ENCODE results near the gene SHROOM3. TPM values are rescaled to one million over a fixed set of nuclear protein-coding genes. Genes with fewer than 3 reads are reported as not detected.
"Not testable (repeated sequence)": the region's sequence is repeated elsewhere in the genome, so short reads cannot be mapped to it uniquely, and the experiment has no call there.

SHROOM3 gene
- total RNA-seq, 1 donor, result 18.0 TPM

DNA sequence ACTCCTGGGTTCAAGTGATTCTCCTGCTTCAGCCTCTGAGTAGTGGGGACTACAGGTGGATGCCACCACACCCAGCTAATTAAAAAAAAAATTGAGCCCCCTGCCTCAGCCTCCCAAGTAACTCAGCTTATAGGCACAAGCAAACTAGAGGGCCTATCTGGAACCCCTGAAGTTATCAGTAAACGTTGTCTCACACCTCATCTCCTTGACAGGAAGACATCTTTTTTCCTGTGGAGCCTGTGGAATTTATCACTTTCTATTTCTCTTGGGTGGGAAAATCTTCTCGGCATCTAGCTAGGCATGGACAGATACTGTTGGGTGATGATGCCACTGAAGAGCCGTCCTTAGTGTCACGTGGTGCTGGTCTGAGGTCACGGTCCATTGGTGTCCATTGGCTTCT, 291.6 kb downstream of the SHROOM3 start:
- H3K4me3 ChIP-seq (ENCODE audit: low read depth, low read length), result no peak overlapping the region
- no peak for DNase-seq (ENCODE audit: low read depth)
- TF ChIP-seq, protein P1, sequence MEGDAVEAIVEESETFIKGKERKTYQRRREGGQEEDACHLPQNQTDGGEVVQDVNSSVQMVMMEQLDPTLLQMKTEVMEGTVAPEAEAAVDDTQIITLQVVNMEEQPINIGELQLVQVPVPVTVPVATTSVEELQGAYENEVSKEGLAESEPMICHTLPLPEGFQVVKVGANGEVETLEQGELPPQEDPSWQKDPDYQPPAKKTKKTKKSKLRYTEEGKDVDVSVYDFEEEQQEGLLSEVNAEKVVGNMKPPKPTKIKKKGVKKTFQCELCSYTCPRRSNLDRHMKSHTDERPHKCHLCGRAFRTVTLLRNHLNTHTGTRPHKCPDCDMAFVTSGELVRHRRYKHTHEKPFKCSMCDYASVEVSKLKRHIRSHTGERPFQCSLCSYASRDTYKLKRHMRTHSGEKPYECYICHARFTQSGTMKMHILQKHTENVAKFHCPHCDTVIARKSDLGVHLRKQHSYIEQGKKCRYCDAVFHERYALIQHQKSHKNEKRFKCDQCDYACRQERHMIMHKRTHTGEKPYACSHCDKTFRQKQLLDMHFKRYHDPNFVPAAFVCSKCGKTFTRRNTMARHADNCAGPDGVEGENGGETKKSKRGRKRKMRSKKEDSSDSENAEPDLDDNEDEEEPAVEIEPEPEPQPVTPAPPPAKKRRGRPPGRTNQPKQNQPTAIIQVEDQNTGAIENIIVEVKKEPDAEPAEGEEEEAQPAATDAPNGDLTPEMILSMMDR (IDR thresholded peaks at IDR 0.05; ENCODE audit: insufficient read depth, low read length), result no peak

DNA sequence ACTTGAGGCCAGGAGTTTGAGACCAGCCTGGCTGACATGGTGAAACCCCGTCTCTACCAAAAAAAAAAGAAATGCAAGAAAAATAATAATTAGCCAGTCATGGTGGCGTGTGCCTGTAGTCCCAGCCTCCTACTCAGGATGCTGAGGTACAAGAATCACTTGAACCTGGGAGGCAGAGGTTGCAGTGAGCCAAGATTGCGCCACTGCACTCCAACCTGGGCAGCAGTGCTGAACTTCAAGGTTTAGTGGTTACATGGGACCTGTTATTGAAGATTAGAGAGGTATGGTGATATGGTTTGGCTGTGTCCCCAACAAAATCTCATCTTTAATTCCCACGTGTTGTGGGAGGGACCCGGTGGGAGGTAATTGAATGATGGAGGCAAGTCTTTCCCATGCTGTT, 292.9 kb downstream of the SHROOM3 start:
- DNase-seq (ENCODE audit: low read depth); H3K4me3 ChIP-seq (ENCODE audit: low read depth, low read length): not testable (repeated sequence)

DNA sequence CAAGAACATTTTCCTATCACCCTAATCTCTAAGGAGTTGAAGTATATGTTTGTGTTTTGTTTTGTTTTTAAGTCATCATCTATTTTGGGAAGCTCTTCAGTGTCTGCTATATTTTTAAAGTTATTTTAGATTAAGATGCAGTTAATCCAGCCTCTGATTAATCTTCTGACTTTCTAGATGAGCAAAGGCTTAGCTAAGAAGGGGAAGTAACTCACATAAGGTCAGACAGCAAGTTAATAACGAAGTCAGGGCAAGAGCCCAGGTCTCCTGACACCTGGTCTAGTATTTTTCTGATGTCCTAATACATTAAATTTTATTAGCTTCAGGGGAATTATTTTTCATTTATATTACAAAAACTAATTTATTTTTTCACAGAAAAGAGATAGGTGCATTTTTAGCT, 294.4 kb downstream of the SHROOM3 start:
- H3K4me3 ChIP-seq (ENCODE audit: low read depth, low read length), result no peak overlapping the region
- TF ChIP-seq, protein P1 (IDR thresholded peaks at IDR 0.05; ENCODE audit: insufficient read depth, low read length), result no peak
- no peak for DNase-seq (ENCODE audit: low read depth)

DNA sequence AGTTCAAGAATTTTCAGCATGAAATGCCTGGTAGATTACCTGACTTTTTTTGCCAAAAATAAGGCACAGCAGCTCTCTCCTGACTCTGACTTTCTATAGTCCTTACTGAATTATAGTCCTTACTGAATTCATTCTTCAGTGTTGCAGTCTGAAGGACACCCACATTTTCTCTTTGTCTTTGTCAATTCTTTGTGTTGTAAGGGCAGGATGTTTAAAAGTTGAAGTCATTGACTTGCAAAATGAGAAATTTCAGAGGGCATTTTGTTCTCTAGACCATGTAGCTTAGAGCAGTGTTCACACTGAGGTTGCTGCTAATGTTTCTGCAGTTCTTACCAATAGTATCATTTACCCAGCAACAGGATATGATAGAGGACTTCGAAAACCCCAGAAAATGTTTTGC, 295.0 kb downstream of the SHROOM3 start:
- DNase-seq (ENCODE audit: low read depth), result no peak
- TF ChIP-seq, protein P1 (IDR thresholded peaks at IDR 0.05; ENCODE audit: insufficient read depth, low read length), result no peak
- no peak overlapping the region for H3K4me3 ChIP-seq (ENCODE audit: low read depth, low read length)

DNA sequence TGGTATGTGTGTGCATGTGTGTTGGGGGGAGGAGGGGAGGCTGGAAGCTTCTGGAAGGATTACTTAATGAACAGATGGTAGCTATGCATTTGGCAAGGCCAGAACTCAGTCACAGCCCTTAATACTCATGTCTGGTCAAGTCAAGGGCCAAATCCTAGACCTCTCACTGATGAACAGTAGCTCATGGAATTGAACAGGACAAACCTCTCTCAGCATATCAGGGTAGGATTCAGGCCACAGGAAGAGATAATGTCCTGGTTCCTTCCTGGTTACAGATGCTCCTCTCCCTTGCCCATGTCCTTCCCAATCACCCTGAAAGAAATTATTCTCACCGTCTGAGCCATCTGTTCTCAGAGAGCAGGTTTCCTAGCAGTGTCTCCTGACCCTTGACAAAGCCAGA, 297.2 kb downstream of the SHROOM3 start:
- TF ChIP-seq, protein P1 (IDR thresholded peaks at IDR 0.05; ENCODE audit: insufficient read depth, low read length), result no peak
- no peak for DNase-seq (ENCODE audit: low read depth)
- no peak overlapping the region for H3K4me3 ChIP-seq (ENCODE audit: low read depth, low read length)

DNA sequence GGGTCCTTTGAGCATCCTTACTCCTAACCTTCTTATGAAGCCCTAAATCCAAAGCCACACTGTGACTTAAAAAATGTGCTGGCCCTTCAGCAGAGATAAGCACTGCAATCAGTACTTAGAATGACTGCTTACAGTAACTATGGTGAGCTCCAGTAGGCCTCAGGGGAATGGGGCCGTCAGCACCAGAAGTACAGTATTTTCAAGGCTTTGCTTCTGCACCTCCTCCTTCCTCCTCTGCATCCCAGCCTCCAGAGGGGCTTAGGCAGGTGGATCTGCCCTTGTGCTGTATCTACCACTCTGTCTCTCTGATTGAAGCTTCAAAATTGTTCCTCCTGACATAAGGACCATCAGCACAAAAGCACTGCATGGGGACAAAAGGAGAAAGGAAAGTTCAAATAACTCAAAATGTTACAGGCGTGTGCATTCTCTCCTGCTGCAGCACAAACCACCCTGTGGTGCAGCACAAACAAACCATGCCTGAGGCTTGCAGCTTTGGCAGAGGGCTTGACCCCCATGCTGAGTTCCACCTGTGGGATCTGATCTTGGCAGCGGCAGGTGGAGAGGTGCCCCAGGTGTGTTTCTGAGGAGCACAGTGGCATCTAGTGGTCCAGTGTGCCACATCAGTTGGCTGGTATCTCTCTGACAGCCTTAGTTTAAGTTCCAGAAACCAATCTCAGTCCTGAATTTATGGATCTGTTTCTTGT, 298.2 kb downstream of the SHROOM3 start:
- no peak for DNase-seq (ENCODE audit: low read depth)
- TF ChIP-seq, protein P1 (IDR thresholded peaks at IDR 0.05; ENCODE audit: insufficient read depth, low read length), result no peak
- no peak overlapping the region for H3K4me3 ChIP-seq (ENCODE audit: low read depth, low read length)

DNA sequence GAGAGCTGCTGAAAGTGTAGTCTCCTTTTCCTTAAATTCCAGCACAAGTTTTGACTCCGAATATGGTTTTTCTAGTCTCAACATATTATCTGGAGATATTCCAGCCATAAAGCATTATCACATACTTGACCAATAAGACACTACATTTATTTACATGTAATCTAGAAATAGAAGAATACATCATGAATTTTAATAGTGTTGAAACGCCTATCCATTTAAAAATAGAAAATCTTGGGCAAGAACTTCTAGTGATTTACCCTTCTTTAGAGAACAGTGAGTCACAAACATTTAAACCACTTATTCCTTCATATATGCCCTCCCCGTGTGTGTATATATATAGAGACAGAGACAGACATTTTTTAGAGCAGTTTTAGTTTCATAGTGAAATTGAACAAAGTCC, 301.4 kb downstream of the SHROOM3 start:
- no peak overlapping the region for H3K4me3 ChIP-seq (ENCODE audit: low read depth, low read length)
- TF ChIP-seq, protein P1 (IDR thresholded peaks at IDR 0.05; ENCODE audit: insufficient read depth, low read length), result no peak
- peak; percentile 64 for DNase-seq (ENCODE audit: low read depth)
